Central memory CD4-positive, alpha-beta T cell (primary cell): ENCODE results near the gene ABCA4.

Experiments
- DNase-seq: peaks from one replicate; pipeline ENCODE4 v3.0.0; 2022

ABCA4 gene

DNA sequence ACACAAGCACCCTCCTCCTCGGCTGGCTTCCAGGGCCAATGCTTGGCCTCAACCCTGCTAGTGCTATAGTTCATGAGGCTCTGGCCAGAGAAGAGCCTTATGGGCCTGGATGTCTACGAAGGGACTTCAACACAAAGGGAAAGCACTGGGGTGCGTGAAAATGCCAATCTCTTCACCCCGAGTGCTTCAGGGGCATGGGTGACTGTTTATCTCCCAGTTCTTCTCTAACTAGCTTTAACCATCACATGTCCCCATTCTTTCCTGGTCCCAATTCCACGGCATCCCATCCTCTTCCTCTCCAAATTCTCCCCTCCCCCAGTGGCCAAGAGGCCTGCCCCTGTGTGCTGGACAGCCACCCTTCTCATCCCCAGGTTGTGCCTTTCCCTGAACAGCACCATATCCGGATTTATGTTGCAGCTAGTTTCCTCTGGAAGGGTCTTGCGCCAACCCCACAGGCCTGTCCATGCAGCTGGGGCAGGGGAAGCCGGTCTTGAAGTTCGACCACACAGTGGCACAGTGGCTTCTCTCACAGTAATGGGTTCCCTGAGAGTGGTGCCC, 16.7 kb downstream of the ABCA4 start:
- no peak for DNase-seq

DNA sequence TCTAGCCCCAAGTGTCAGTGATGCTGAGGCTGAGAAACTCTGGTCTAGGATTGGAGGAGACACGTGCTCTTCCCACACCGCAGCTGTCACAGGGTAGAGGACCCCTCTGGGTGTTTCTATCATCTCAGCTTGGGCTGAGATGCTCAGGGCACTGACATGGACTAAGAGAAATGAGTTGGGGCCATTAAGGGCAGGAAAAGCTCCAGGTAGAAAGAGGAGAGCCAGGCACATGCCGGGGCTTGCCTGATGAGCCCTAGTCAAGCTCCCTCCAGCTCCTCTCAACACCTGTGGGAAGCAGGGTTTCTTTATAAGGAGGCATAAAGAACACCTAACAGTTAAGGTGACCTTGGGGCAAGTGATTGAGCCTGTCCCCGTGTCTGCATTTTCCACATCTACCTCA, 17.3 kb downstream of the ABCA4 start:
- no peak for DNase-seq

DNA sequence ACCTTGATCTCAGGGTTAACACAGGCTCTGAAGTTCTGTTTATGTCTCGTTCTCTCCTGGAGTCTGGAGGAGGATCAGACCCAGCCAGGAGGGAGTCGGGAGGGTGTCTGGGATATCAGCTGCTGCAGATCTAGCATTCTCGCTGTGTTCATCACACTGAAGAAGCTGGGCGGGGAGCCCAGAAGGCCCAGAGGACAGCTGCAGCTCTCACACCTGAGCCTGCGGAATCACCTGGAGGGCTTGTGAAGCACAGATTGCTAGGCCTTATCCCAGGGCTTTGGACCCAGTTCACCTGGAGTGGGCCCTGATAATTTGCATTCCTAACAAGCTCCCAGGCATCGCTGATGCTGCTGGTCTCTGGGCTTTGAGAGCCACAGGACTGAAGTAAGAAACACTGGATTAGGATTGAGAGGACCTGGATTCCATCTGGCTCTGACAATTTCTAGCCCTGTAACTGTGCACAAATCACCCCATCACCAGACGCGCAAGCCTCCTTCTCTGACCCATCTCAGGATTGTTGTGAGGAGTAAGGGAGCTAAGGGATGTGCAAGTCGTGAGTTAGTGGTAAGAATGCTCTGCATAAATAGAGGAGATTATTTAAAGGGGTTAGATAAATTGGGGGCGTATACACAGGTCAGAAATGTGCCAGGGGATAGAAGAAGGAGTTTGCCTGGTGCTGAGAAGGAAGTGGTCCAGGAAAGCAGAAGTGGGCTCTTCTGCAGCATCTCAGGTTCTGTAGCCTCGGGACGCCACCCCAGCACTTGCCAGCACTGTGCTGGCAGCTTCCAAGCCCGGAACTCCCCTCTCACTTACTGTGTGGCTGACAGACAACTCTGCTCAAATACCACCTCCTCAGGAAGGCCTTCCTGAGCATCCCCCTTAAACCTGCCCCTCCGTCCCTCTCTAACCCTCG, 19.1 kb downstream of the ABCA4 start:
- DNase-seq = no peak

DNA sequence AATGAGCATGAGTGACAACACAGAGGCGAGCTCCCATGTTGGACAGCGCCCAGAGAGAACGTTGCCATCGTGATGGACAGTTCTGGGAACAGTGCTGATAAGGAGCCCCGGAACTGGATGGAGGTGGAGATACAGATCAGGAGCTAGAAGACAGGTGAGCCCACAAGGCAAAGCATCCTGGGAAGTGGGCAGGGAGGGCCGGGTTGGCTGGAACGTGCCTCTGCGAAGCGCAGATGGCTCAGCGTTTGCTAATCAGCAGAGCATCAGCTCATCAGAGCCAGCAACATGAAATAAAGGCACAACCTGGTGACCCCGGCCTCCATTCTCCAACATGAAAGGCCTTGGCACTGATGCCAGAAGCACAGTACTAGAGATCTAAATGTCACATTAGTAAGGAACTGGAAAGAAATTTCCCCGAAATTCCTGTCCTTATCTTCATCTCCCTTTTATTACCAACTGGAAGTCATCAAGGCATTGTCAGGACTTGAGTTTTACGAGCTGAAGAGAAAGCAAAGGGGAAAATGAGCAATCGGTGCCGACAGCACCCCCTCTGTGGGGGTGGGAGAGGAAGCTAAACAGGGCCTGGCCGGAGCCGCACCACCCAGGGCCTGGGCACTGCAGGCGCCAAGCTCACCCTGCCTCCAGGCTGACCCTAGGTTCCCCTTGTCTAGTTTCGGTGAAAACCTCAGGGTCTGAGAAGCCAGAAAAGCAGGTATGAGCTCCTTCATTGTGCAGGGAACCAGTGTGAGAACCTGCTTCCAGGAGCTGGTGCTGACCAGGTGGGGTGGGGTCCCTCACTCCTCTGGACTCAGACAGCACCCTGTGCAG, 19.9 kb downstream of the ABCA4 start:
- DNase-seq = no peak

GRCh38 chr1:94100129-94100784, 20.7 kb downstream of the ABCA4 start:
- DNase-seq = no peak

DNA sequence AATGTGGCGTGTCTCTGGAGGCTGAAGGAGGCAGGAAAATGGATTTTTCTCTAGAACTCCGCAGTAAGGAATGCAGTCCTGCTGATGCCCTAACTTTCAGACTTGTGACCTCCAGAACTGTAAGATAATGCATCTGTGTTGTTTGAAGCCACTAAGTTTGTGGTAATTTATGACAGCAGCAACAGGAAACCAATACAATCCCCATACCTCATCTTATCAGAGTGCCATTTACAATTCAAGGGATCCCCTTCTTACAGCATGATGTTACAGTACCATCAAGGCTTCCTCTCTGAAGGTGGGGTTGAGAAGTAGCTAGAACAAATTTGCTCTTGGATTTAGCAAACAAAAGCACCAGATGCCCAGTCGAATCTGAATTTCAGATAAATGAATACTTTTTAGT, 21.6 kb downstream of the ABCA4 start:
- DNase-seq = no peak

GRCh38 chr1:94098585-94099111, 22.3 kb downstream of the ABCA4 start:
- no peak for DNase-seq

DNA sequence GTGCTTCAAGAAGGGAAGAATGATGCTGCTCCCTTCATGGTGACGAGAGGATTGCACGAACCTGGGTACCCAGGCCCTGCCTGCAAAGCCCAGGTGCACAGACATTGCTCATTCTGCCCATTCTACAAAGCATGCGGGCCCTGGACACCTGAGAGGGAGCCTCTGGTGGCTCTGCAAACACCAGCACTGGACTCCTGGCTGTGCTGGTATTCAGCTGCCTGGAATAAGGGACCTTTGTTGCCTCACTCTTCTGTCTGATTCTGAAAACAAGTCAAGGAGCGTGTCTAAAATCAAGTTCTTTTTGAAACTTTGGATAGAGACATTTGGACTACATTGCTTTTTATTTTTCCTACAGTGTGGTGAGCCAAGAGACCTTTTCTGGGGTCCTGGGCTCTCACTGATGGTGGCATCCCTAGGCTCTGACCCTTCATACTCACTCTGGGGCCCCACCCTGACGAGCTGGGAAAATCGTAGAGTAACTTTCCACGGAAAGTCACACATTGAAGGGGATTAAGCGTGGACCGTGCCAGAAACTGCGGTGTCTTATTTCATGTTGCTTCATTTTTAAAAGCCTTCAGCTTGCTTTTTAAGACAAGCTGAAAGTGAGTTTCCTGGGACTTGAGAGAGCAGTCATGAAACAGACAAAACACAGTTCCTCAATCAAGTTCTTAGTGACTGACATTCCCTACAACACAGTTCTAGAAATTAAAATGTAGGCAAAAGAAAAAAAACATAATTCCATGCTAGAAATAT, 24.0 kb downstream of the ABCA4 start:
- DNase-seq = no peak

DNA sequence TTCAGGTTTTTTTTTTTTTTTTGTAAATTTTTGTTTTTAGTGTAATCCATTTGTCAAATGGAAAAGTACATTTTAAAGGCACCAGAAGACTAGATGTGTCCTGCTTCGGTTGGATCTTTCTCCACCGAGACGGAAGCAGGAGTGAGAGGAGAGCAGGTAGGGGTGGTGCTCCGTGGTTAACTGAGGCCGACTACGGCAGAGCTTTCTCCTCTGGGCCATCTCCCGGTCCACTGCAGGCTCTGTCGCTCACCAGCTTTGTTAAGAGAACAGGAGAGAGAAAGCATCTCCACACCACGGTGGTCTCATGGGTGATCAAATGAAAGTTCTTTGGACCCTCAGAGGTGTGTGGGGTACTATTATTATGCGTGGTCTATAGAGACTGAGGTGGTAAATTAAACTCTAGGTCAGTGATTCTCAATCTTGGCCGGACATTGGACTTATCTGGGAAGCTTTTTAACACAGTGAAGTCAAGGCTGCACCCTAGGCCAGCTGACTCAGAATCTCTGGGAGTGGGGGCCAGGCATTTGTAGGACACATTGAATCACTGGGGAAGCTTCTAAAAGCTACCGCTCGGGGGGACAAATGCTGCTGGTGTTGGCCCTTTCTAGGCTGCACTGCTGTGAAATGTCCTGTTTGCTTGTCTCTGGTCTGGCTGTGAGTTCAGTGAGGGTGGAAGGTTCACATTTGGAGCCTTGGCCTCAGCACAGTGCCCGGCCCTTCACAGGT, 25.0 kb downstream of the ABCA4 start:
- DNase-seq = no peak

DNA sequence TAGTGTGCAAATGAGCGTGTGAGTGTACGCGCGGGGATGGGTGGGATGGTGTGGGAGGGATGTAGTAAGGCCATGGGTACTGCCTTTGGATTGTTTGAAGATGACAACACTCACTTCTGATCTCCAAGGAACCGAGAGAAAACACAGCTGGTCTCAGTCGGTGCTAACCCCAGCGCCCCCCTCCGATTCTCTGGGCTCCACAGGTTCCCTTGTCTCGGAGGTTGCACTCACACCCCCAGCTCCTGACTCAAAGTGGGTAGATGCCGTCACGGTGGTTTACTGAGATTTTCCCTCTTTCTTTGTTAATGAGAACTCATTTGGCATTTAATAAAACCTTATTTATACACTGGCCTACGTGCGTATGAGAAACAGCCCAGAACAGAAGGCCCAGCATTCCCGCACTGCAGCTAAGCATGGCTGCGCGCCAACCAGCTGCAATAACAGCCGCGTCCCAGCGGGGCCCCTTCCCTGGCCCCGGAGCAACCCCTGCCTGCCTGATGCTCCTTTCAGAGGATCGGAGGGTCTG, 25.8 kb downstream of the ABCA4 start:
- no peak for DNase-seq

DNA sequence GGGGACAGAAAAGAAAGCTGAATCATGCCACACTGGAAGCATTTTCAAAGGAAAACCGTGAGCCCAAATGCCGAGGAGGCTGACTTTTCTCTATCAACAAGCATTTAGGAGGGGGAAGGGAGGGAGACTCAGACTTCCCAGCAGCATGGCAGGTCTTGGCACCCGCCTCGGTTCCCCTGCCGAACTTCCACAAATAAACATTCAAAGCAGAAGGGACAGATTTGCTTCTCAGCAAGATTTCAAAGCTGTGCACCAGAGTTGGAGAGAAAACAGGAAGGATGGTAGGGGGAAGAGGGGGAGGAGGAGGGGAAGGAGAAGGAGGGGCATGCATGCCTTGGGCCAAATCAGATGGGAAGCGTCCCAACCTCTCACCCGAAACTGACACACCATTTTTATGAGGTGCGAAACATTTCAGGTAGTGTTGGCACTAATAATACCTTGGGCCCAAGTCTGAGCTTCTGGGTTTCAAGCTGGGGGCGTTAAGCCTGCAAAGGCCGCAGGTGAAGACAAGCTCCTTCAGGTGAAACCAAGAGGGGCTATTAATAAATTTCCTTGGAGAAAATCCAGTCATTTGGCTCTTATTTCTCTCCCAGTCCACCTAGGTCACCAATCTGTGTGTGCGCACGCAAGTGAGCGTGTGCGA, 26.4 kb downstream of the ABCA4 start:
- DNase-seq = no peak

DNA sequence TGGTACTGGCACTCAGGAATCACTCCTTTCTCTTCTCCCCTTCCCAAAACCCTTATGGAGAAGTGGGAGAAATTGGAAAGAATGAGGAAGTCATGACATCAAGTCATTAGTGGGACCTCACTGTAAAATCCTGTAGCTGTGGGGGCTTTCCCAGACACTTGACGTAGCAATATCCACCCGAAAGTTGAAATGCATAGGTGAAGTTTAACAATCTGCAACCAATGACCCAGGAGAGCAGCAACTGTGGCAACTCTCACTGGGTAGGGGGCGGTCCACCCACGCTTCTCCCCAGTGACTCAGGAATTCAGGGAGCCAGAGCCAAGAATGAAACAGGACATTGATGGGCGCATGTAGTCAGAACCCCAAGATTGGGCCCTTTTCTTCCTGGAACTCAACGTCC, 27.0 kb downstream of the ABCA4 start:
- no peak for DNase-seq

DNA sequence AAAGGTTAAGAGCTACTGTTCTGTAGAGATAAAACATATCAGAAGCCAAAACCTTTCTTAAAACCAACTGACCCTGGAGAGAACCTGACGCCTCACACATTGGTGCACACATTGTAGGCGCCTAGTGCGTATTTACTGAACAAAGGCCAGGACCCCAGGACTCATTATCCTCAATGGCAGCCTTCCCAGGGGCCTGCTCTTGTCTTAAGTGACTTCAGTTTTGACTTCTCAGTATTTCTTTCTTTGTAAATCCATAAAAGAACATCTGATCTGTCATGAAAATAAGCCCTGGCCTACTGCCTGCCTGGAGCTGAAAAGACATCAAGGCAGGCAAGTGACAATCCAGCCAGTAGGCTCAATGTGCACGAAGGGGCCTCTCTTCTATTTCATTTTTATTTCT, 27.6 kb downstream of the ABCA4 start:
- no peak for DNase-seq

GRCh38 chr1:94092210-94092613, 28.7 kb downstream of the ABCA4 start:
- no peak for DNase-seq

DNA sequence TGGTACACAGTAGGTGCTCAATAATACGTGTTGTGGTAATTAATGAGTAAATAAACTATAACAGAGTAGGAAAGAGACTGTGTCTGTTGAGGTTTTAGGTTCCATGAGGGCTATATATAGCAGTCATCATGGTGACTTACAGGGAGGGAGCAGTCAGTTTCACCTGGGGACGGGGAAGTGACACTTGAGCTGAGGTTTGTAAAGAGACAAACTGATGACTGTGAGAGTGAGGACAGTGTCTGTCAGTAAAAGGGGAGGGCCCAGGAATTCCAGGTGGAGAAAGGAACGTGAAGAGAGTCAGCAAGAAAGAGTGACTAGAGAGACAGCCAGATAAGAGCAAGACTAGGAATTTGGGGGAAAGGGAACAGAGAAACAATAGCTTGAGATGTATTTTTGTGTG, 30.2 kb downstream of the ABCA4 start:
- DNase-seq = no peak

- DNase-seq = no peak
These were observed 33.8 kb downstream of the ABCA4 start for GRCh38 chr1:94087193-94087592.

DNA sequence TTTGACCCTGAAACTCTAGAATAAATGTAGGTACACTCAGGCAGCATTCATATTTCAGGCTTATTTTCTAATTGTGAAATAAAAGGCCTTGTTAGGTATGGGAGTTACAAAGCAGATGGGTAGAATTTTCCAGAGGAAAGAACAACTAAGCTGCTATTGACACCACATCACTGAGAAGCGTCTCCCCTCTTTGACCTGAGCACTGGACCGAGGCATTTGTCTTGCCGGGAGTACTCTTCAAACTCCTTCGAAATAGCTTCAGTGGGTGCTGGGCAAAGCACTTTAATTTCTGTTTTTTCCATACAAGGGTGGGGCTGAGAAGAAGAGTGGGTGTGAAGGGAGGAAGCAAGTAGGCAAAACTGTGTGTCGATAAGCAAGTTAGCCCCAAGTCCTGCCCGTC, 36.4 kb downstream of the ABCA4 start:
- no peak for DNase-seq

GRCh38 chr1:94084085-94084484, 36.9 kb downstream of the ABCA4 start:
- no peak for DNase-seq

DNA sequence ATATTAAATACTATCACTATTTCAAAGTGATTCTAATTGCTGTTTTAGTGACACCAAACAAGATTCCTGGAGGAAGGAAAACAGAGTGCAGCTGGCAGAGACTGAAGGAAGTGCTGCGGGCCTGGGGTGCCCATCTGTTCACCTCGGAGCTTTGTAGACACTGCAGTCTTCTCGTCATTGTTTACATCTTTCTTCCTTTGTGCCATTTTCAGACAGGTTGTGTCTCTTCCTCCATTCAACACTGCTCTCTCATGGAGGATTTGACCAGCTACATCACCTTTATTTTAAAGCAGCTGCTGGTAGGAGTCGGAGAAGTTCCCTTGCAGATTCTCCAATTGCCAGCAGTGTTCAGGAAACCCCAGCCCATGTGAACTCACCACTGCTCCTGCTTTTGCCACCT, 37.3 kb downstream of the ABCA4 start:
- DNase-seq = no peak

GRCh38 chr1:94081566-94082344, 39.2 kb downstream of the ABCA4 start:
- no peak for DNase-seq
